Body of pancreas (tissue), 4 donors: ENCODE measurements around the gene AHCYL2.
"Not testable (repeated sequence)": the region's sequence is repeated elsewhere in the genome, so short reads cannot be mapped to it uniquely, and the experiment has no call there.

Experiments used
- POLR2A ChIP-seq, 3 donors: fragments of 450-650 bp; IDR thresholded peaks; one replicate each; pipeline ENCODE4 v1.6.1; 2016; ENCODE audit warnings: antibody characterized with exemption in 3 of 3, mild to moderate bottlenecking in 2 of 3
- TF ChIP-seq, protein P1 (sequence below), 7 experiments: fragments of 450-650 bp in 4 of 7; fragments of 200-600 bp in 3 of 7; sonication (generic) in 3 of 7; IDR thresholded peaks; one replicate each; pipeline ENCODE4 v1.5.1; 2016 to 2019; ENCODE audit warnings: antibody characterized with exemption in 7 of 7

DNA sequence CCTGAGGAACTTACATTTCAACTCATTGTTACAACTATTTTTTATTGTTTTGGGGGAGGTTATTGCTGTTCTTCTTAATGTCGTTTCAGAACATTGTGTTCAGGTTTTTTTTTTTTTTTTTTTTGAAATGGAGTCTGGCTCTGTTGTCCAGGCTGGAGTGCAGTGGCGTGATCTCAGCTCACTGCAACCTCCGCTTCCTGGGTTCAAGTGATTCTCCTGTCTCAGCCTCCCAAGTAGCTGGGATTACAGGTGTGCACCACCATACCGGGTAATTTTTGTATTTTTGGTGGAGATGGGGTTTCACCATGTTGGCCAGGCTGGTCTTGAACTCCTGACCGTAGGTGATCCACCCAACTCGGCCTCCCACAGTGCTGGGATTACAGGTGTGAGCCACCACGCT lies 144.6 kb downstream of the AHCYL2 start:
- TF ChIP-seq, protein P1, sequence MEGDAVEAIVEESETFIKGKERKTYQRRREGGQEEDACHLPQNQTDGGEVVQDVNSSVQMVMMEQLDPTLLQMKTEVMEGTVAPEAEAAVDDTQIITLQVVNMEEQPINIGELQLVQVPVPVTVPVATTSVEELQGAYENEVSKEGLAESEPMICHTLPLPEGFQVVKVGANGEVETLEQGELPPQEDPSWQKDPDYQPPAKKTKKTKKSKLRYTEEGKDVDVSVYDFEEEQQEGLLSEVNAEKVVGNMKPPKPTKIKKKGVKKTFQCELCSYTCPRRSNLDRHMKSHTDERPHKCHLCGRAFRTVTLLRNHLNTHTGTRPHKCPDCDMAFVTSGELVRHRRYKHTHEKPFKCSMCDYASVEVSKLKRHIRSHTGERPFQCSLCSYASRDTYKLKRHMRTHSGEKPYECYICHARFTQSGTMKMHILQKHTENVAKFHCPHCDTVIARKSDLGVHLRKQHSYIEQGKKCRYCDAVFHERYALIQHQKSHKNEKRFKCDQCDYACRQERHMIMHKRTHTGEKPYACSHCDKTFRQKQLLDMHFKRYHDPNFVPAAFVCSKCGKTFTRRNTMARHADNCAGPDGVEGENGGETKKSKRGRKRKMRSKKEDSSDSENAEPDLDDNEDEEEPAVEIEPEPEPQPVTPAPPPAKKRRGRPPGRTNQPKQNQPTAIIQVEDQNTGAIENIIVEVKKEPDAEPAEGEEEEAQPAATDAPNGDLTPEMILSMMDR (IDR thresholded peaks at IDR 0.05), result not testable (repeated sequence)
- TF ChIP-seq POLR2A (IDR thresholded peaks at IDR 0.05), result not testable (repeated sequence)
